ENCODE data around the gene SEL1L2. TPM values are rescaled to one million over a fixed set of nuclear protein-coding genes. Genes with fewer than 3 reads are reported as not detected.

Gene SEL1L2
- total and polyA plus RNA-seq, 9 of the 15 experiments (the other 6 are each of a cell fraction or from before 2014, with no cell fraction given): not detected

- TF ChIP-seq, protein P1, sequence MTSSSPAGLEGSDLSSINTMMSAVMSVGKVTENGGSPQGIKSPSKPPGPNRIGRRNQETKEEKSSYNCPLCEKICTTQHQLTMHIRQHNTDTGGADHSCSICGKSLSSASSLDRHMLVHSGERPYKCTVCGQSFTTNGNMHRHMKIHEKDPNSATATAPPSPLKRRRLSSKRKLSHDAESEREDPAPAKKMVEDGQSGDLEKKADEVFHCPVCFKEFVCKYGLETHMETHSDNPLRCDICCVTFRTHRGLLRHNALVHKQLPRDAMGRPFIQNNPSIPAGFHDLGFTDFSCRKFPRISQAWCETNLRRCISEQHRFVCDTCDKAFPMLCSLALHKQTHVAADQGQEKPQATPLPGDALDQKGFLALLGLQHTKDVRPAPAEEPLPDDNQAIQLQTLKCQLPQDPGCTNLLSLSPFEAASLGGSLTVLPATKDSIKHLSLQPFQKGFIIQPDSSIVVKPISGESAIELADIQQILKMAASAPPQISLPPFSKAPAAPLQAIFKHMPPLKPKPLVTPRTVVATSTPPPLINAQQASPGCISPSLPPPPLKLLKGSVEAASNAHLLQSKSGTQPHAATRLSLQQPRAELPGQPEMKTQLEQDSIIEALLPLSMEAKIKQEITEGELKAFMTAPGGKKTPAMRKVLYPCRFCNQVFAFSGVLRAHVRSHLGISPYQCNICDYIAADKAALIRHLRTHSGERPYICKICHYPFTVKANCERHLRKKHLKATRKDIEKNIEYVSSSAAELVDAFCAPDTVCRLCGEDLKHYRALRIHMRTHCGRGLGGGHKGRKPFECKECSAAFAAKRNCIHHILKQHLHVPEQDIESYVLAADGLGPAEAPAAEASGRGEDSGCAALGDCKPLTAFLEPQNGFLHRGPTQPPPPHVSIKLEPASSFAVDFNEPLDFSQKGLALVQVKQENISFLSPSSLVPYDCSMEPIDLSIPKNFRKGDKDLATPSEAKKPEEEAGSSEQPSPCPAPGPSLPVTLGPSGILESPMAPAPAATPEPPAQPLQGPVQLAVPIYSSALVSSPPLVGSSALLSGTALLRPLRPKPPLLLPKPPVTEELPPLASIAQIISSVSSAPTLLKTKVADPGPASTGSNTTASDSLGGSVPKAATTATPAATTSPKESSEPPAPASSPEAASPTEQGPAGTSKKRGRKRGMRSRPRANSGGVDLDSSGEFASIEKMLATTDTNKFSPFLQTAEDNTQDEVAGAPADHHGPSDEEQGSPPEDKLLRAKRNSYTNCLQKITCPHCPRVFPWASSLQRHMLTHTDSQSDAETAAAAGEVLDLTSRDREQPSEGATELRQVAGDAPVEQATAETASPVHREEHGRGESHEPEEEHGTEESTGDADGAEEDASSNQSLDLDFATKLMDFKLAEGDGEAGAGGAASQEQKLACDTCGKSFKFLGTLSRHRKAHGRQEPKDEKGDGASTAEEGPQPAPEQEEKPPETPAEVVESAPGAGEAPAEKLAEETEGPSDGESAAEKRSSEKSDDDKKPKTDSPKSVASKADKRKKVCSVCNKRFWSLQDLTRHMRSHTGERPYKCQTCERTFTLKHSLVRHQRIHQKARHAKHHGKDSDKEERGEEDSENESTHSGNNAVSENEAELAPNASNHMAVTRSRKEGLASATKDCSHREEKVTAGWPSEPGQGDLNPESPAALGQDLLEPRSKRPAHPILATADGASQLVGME (CRISPR knock-in tag; IDR thresholded peaks at IDR 0.05): no peak
- TF ChIP-seq SRSF7 (optimal IDR thresholded peaks at IDR 0.05; ENCODE audit: low read depth, low read length) (no peak), BCOR (IDR thresholded peaks at IDR 0.05) (no peak)
Measured at GRCh38 chr20:13858871-13859270, 131.5 kb downstream of the SEL1L2 start (continued).

DNA sequence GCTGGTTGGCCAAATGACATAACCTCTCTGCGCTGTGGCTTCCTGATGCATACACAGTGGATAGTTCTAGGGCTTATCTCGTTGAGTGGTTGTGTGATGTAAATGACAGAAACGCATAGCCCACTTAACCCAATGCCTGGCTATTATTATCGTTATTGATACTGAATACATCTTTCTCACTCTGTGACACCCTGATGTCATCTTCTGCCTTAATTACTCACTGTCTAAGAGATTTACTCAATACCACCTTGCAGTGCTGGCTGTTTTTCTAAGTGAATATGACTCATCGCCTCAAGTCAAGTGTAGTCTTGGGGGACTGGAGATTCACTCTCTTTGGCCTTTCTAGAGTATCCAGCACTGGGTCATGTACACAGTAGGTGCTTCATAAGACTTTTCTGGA is 132.0 kb downstream of the SEL1L2 start:
- DNase-seq (ENCODE audit: extremely low read depth in 1 of 4, low spot score in 3 of 4): no peak
- ChIA-PET CTCF (ENCODE audit: low intra/inter-chr PET ratio) (no interaction called here), POLR2A (no interaction called here)
- H3K4me1 ChIP-seq (replicated peaks in 1 of 2; ENCODE audit: control insufficient read depth in 2 of 2, insufficient read depth in 2 of 2, low read length in 2 of 2): no peaks in the 10 kb centered on the region
- no peak overlapping the region for H3K9ac ChIP-seq (ENCODE audit: insufficient read depth in 1 of 2, low read depth in 2 of 2, low read length in 2 of 2)
- BruUV-seq (replicated peaks): no TSS peak
- intact Hi-C loops (cut with micrococcal nuclease): no loop called here
- no peak overlapping the region for H2AFZ ChIP-seq (ENCODE audit: low read depth, low read length)
- H3K9me1 ChIP-seq (ENCODE audit: control insufficient read depth, insufficient read depth, low read length): no peaks in the 10 kb centered on the region
- no peak overlapping the region for H3K27ac ChIP-seq (ENCODE audit: extremely low read depth, low read depth, low read length)
- H3K4me3 ChIP-seq: no peak overlapping the region
- in situ Hi-C loops (cut with MboI): no loop called here
- no peaks in the 10 kb centered on the region for H3K9me3 ChIP-seq (replicated peaks; ENCODE audit: control insufficient read depth, insufficient read depth, low read depth, low read length)
- H3K79me2 ChIP-seq (ENCODE audit: control insufficient read depth, insufficient read depth, low read length): no peaks in the 10 kb centered on the region
- TF ChIP-seq ATF3 (IDR thresholded peaks at IDR 0.05): peak; percentile 41; the same call in 1 of the 2 replicates
- no peak for TF ChIP-seq ATF3 (CRISPR knock-in tag; conservative IDR thresholded peaks at IDR 0.05)
- no peak for TF ChIP-seq TSC22D4 (tag; IDR thresholded peaks at IDR 0.05)
- TF ChIP-seq, protein P2, sequence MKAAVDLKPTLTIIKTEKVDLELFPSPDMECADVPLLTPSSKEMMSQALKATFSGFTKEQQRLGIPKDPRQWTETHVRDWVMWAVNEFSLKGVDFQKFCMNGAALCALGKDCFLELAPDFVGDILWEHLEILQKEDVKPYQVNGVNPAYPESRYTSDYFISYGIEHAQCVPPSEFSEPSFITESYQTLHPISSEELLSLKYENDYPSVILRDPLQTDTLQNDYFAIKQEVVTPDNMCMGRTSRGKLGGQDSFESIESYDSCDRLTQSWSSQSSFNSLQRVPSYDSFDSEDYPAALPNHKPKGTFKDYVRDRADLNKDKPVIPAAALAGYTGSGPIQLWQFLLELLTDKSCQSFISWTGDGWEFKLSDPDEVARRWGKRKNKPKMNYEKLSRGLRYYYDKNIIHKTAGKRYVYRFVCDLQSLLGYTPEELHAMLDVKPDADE (conservative IDR thresholded peaks at IDR 0.05; ENCODE audit: control insufficient read depth, low read depth, low read length): no peak
- no peak for TF ChIP-seq ARID3A (IDR thresholded peaks at IDR 0.05; ENCODE audit: borderline replicate concordance, low read depth, low read length)
- TF ChIP-seq CEBPG (CRISPR knock-in tag; IDR thresholded peaks at IDR 0.05): no peak
- TF ChIP-seq CEBPG (tag; conservative IDR thresholded peaks at IDR 0.05 in 1 of 2, IDR thresholded peaks at IDR 0.05 in 1 of 2): peak in 1 of 2 experiments; percentile 78; a peak in 2 of 4 replicates
- 0% methylated on average over 5 of the region's 5 CpGs for WGBS (ENCODE audit: insufficient coverage, low coverage, missing lambda C conversion rate)
- no peaks in the 10 kb centered on the region for H4K20me1 ChIP-seq (replicated peaks; ENCODE audit: control insufficient read depth, insufficient read depth, low read length)
- FAIRE-seq: no peak
- H3K27me3 ChIP-seq (ENCODE audit: control insufficient read depth in 2 of 2, insufficient read depth in 2 of 2, low read length in 2 of 2): peaks cover 0 to 4% of the 10 kb centered on the region in 2 experiments; a peak in 1 of 5 replicates
- no peaks in the 10 kb centered on the region for H3K36me3 ChIP-seq (ENCODE audit: control insufficient read depth, insufficient read depth, low read length)
- H3K4me2 ChIP-seq (ENCODE audit: insufficient read depth, low read length): no peak overlapping the region
- no peak for ATAC-seq

Data from K562 (cell line).